PC-3 (cell line): ENCODE measurements around the gene FBXL7. TPM values are rescaled to one million over a fixed set of nuclear protein-coding genes. Genes with fewer than 3 reads are reported as not detected.

Source experiments
- ATAC-seq: fragments of 200-7000 bp; cut with Tn5 transposase; 2 replicates; pipeline ENCODE4 v1.9.1; 2020; ENCODE audit warnings: mild to moderate bottlenecking, moderate library complexity
- BruUV-seq: library from RNA; stranded (reverse); fragments of 400-500 nt; replicated peaks from 2 replicates; lab custom pipeline; 2021; lab: Mats Ljungman, UMichigan
- CTCF ChIA-PET: fragments of 300-600 bp; sonication (Branson Sonifier 250); formaldehyde crosslinking; loops from one replicate; lab custom pipeline; 2022; ENCODE audit warnings: antibody characterized with exemption; lab: Charles Lee
- POLR2A ChIA-PET: fragments of 300-600 bp; sonication (Branson Sonifier 250); formaldehyde crosslinking; loops from one replicate; lab custom pipeline; 2022; ENCODE audit warnings: antibody characterized with exemption; ENCODE audit not compliant: unreplicated experiment; lab: Charles Lee
- DNase-seq: peaks from one replicate; pipeline ENCODE4 v3.0.0-alpha.2; 2015
- H2AFZ ChIP-seq: fragments of 300-600 bp; sonication (generic); 2 replicates; pipeline ENCODE4 v1.6.0; 2016; ENCODE audit warnings: antibody characterized with exemption, low read length
- H3F3A ChIP-seq: fragments of 300-600 bp; sonication (generic); one replicate; pipeline ENCODE4 v1.6.0; 2017; ENCODE audit warnings: antibody characterized with exemption, low read length, control low read depth, mild to moderate bottlenecking; ENCODE audit not compliant: unreplicated experiment
- H3K27ac ChIP-seq: fragments of 300-600 bp; sonication (generic); 2 replicates; pipeline ENCODE4 v1.5.1; 2016; ENCODE audit warnings: mild to moderate bottlenecking, low read length
- H3K27me3 ChIP-seq: fragments of 300-600 bp; sonication (generic); 2 replicates; pipeline ENCODE4 v1.6.1; 2016; ENCODE audit warnings: low read length, mixed read lengths
- H3K36me3 ChIP-seq: fragments of 300-600 bp; sonication (generic); 2 replicates; pipeline ENCODE4 v1.6.1; 2016; ENCODE audit warnings: low read depth, mixed run types, low read length, mixed read lengths
- H3K4me1 ChIP-seq: fragments of 300-600 bp; sonication (generic); 2 replicates; pipeline ENCODE4 v1.5.1; 2016; ENCODE audit warnings: low read length; ENCODE audit not compliant: insufficient read depth
- H3K4me2 ChIP-seq: fragments of 300-600 bp; sonication (generic); 2 replicates; pipeline ENCODE4 v1.6.0; 2016; ENCODE audit warnings: low read length
- H3K4me3 ChIP-seq: fragments of 300-600 bp; sonication (generic); 2 replicates; pipeline ENCODE4 v1.5.1; 2016; ENCODE audit warnings: mild to moderate bottlenecking, low read length, mixed read lengths
- H3K79me2 ChIP-seq: fragments of 300-600 bp; sonication (generic); 2 replicates; pipeline ENCODE4 v1.6.1; 2017; ENCODE audit warnings: low read length, mixed read lengths
- H3K9ac ChIP-seq: fragments of 300-600 bp; sonication (generic); 2 replicates; pipeline ENCODE4 v1.6.0; 2016; ENCODE audit warnings: mild to moderate bottlenecking, low read length
- H3K9me2 ChIP-seq: fragments of 300-600 bp; sonication (generic); replicated peaks from 2 replicates; pipeline ENCODE4 v1.6.1; 2016; ENCODE audit warnings: mixed run types, low read length, mixed read lengths
- H3K9me3 ChIP-seq: fragments of 300-600 bp; sonication (generic); 2 replicates; pipeline ENCODE4 v1.6.1; 2016; ENCODE audit warnings: low read length, mixed read lengths
- H4K20me1 ChIP-seq: fragments of 300-600 bp; sonication (generic); 2 replicates; pipeline ENCODE4 v1.6.1; 2016; ENCODE audit warnings: low read length, mixed read lengths
- EZH2 ChIP-seq: fragments of 300-600 bp; sonication (generic); IDR thresholded peaks from one replicate; pipeline ENCODE4 v1.6.1; 2017; ENCODE audit warnings: antibody characterized with exemption, mild to moderate bottlenecking, low read length; ENCODE audit not compliant: unreplicated experiment
- EZH2phosphoT487 ChIP-seq: fragments of 300-600 bp; sonication (generic); IDR thresholded peaks from 2 replicates; pipeline ENCODE4 v1.6.1; 2018; ENCODE audit warnings: mild to moderate bottlenecking, antibody characterized with exemption, low read length, borderline replicate concordance
- intact Hi-C: fragments of 100-400 bp; cut with micrococcal nuclease; formaldehyde crosslinking; loops from 2 replicates; pipeline ENCODE4 v1.9.0; 2023
- total RNA-seq: library from RNA; depleted of rRNA; stranded (reverse); fragments of >200 nt; gene quantifications from 2 replicates; pipeline ENCODE4 v1.2.3, GENCODE V29; 2014
- TF ChIP-seq, protein P1 (sequence below): fragments of 300-600 bp; sonication (generic); conservative IDR thresholded peaks from 2 replicates; pipeline ENCODE4 v1.5.1; 2017; ENCODE audit warnings: antibody characterized with exemption, low read depth, mild to moderate bottlenecking, low read length

FBXL7 gene
- total RNA-seq, 1 experiment from 2014 or later: 0.18 TPM

DNA sequence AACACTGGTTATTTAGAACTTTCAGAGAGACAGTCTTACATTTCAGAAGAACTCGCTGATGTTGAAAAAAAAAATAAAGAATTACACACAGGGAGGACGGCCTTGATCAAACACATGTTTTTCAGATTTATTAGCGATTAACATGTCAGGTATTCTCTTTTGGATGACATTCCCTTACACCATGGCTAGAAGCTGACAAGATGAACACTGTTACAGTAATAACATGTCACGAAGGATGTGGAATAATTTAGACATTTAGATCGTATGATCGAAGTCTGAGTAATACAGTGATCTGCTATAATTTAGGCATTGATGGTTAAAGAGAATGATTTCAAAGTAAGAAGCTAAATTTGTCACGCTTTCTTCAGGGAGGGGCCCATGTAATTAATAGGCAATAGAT is 24.6 kb upstream of the FBXL7 start:
- Histone ChIP-seq H3K36me3 (no peaks in the 10 kb centered on the region), H3K9me3 (peaks cover 21% of the 10 kb centered on the region), H3K27me3 (no peaks in the 10 kb centered on the region), H4K20me1 (no peaks in the 10 kb centered on the region), H3K79me2 (no peaks in the 10 kb centered on the region), H3K4me2 (no peak overlapping the region), H2AFZ (no peak overlapping the region), H3F3A (no peaks in the 10 kb centered on the region), H3K4me1 (no peaks in the 10 kb centered on the region), H3K27ac (no peak overlapping the region), H3K9ac (no peak overlapping the region), H3K4me3 (no peak overlapping the region), H3K9me2 (no peaks in the 10 kb centered on the region)
- DNase-seq (no peak), ATAC-seq (no peak)
- intact Hi-C loops: no loop called here
- CTCF ChIA-PET: no interaction called here
- no TSS peak for BruUV-seq
- POLR2A ChIA-PET: no interaction called here
- TF ChIP-seq, protein P1, sequence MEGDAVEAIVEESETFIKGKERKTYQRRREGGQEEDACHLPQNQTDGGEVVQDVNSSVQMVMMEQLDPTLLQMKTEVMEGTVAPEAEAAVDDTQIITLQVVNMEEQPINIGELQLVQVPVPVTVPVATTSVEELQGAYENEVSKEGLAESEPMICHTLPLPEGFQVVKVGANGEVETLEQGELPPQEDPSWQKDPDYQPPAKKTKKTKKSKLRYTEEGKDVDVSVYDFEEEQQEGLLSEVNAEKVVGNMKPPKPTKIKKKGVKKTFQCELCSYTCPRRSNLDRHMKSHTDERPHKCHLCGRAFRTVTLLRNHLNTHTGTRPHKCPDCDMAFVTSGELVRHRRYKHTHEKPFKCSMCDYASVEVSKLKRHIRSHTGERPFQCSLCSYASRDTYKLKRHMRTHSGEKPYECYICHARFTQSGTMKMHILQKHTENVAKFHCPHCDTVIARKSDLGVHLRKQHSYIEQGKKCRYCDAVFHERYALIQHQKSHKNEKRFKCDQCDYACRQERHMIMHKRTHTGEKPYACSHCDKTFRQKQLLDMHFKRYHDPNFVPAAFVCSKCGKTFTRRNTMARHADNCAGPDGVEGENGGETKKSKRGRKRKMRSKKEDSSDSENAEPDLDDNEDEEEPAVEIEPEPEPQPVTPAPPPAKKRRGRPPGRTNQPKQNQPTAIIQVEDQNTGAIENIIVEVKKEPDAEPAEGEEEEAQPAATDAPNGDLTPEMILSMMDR: no peak
- TF ChIP-seq EZH2phosphoT487 (no peak), EZH2 (no peak)

DNA sequence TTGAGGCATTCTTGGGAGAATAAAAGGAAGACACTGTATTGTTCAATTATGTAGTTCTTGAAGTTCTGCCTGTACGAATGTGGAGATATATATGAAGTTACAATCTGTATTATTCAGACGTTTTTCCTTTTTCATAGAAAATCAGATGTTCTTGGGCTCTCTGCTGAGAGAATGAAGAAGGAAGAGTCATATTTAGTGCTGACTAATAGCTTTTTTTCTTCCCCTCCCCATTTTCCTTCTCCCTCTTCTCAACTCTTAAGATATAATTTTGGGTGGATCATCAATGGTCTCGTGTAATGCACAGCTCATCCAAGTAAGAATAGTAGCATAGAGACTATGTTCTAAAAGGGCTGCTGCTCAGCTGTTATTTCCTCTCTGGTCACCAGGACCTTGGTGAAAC is 23.0 kb upstream of the FBXL7 start:
- Histone ChIP-seq H3K4me2 (no peak overlapping the region), H3K9me2 (no peaks in the 10 kb centered on the region), H3K9ac (no peak overlapping the region), H3K36me3 (no peaks in the 10 kb centered on the region), H3K27ac (no peak overlapping the region), H4K20me1 (no peaks in the 10 kb centered on the region), H3K4me3 (no peak overlapping the region), H3K9me3 (peaks cover 17% of the 10 kb centered on the region), H3K79me2 (no peaks in the 10 kb centered on the region), H3K27me3 (no peaks in the 10 kb centered on the region), H2AFZ (no peak overlapping the region), H3K4me1 (no peaks in the 10 kb centered on the region), H3F3A (no peaks in the 10 kb centered on the region)
- intact Hi-C loops: no loop called here
- DNase-seq: no peak
- CTCF ChIA-PET: no interaction called here
- TF ChIP-seq, protein P1: no peak
- no peak for TF ChIP-seq EZH2
- no peak for TF ChIP-seq EZH2phosphoT487
- ATAC-seq: no peak
- POLR2A ChIA-PET: no interaction called here
- BruUV-seq: no TSS peak

DNA sequence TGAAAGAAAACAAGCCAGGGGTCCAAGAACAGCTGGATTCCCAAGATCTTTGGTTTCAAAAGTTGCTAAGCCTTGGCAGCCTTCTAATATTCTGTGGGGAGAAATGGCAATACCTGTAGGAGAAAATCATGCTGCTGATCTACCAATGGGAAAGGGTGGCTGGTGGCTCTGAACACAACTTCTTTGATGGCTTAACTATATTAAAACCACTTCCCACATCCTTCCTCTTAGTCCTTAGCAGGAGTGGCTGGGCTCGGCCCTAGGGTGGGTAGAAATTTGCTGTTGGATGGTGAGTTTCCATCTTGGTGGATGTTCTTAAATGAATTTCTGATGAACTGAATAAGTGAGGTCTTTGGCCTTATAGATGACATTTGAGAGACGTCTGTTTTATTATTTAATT is 19.5 kb upstream of the FBXL7 start:
- TF ChIP-seq, protein P1: no peak
- TF ChIP-seq EZH2: no peak
- no peak for TF ChIP-seq EZH2phosphoT487
- DNase-seq (no peak), ATAC-seq (no peak)
- Histone ChIP-seq H3K4me1 (no peaks in the 10 kb centered on the region), H3K27ac (no peak overlapping the region), H3K36me3 (no peaks in the 10 kb centered on the region), H2AFZ (no peak overlapping the region), H3K79me2 (no peaks in the 10 kb centered on the region), H3F3A (no peaks in the 10 kb centered on the region), H3K9ac (no peak overlapping the region), H3K9me2 (no peaks in the 10 kb centered on the region), H3K9me3 (peaks cover 6% of the 10 kb centered on the region), H4K20me1 (no peaks in the 10 kb centered on the region), H3K4me2 (no peak overlapping the region), H3K27me3 (no peaks in the 10 kb centered on the region), H3K4me3 (no peak overlapping the region)
- CTCF ChIA-PET: no interaction called here
- POLR2A ChIA-PET: no interaction called here
- no TSS peak for BruUV-seq
- intact Hi-C loops: no loop called here
